ENCODE data around the gene POU3F2. TPM values are rescaled to one million over a fixed set of nuclear protein-coding genes. Genes with fewer than 3 reads are reported as not detected.

The POU3F2 gene
- total RNA-seq, 1 donor from 2014 or later, result not detected

- no peak for DNase-seq (ENCODE audit: low read depth)
- Histone ChIP-seq H3K27me3 (ENCODE audit: control insufficient read depth, insufficient read depth, low read length) (peaks cover 41% of the 10 kb centered on the region), H3K36me3 (ENCODE audit: control insufficient read depth, insufficient read depth, low read length) (no peaks in the 10 kb centered on the region), H3K4me3 (ENCODE audit: low read depth, low read length) (no peak overlapping the region)
- no peak for TF ChIP-seq CTCF (IDR thresholded peaks at IDR 0.05; ENCODE audit: insufficient read depth, low read length, poor library complexity, severe bottlenecking)
Observed at GRCh38 chr6:98848539-98849242, 14.3 kb downstream of the POU3F2 start.

GRCh38 chr6:98864497-98864896, 30.1 kb downstream of the POU3F2 start:
- TF ChIP-seq CTCF (IDR thresholded peaks at IDR 0.05; ENCODE audit: insufficient read depth, low read length, poor library complexity, severe bottlenecking), result no peak
- no peak for DNase-seq (ENCODE audit: low read depth)
- H3K27me3 ChIP-seq (ENCODE audit: control insufficient read depth, insufficient read depth, low read length), result no peaks in the 10 kb centered on the region
- H3K4me3 ChIP-seq (ENCODE audit: low read depth, low read length), result no peak overlapping the region
- H3K36me3 ChIP-seq (ENCODE audit: control insufficient read depth, insufficient read depth, low read length), result no peaks in the 10 kb centered on the region

- H3K27me3 ChIP-seq (ENCODE audit: control insufficient read depth, insufficient read depth, low read length), result no peaks in the 10 kb centered on the region
- no peak for DNase-seq (ENCODE audit: low read depth)
- no peak for TF ChIP-seq CTCF (IDR thresholded peaks at IDR 0.05; ENCODE audit: insufficient read depth, low read length, poor library complexity, severe bottlenecking)
- H3K4me3 ChIP-seq (ENCODE audit: low read depth, low read length), result no peak overlapping the region
- no peaks in the 10 kb centered on the region for H3K36me3 ChIP-seq (ENCODE audit: control insufficient read depth, insufficient read depth, low read length)
Observed at GRCh38 chr6:98871057-98871456, 36.7 kb downstream of the POU3F2 start.

GRCh38 chr6:98871821-98872220, 37.4 kb downstream of the POU3F2 start:
- H3K27me3 ChIP-seq (ENCODE audit: control insufficient read depth, insufficient read depth, low read length), result no peaks in the 10 kb centered on the region
- H3K36me3 ChIP-seq (ENCODE audit: control insufficient read depth, insufficient read depth, low read length), result no peaks in the 10 kb centered on the region
- DNase-seq (ENCODE audit: low read depth), result no peak
- no peak overlapping the region for H3K4me3 ChIP-seq (ENCODE audit: low read depth, low read length)
- no peak for TF ChIP-seq CTCF (IDR thresholded peaks at IDR 0.05; ENCODE audit: insufficient read depth, low read length, poor library complexity, severe bottlenecking)

- Histone ChIP-seq H3K27me3 (ENCODE audit: control insufficient read depth, insufficient read depth, low read length) (no peaks in the 10 kb centered on the region), H3K36me3 (ENCODE audit: control insufficient read depth, insufficient read depth, low read length) (no peaks in the 10 kb centered on the region), H3K4me3 (ENCODE audit: low read depth, low read length) (no peak overlapping the region)
- no peak for TF ChIP-seq CTCF (IDR thresholded peaks at IDR 0.05; ENCODE audit: insufficient read depth, low read length, poor library complexity, severe bottlenecking)
- DNase-seq (ENCODE audit: low read depth), result no peak
Observed at GRCh38 chr6:98875375-98875774, 41.0 kb downstream of the POU3F2 start.

- no peaks in the 10 kb centered on the region for H3K36me3 ChIP-seq (ENCODE audit: control insufficient read depth, insufficient read depth, low read length)
- H3K4me3 ChIP-seq (ENCODE audit: low read depth, low read length), result no peak overlapping the region
- no peak for TF ChIP-seq CTCF (IDR thresholded peaks at IDR 0.05; ENCODE audit: insufficient read depth, low read length, poor library complexity, severe bottlenecking)
- H3K27me3 ChIP-seq (ENCODE audit: control insufficient read depth, insufficient read depth, low read length), result no peaks in the 10 kb centered on the region
- DNase-seq (ENCODE audit: low read depth), result no peak
Observed at GRCh38 chr6:98877250-98877649, 42.9 kb downstream of the POU3F2 start.

All from kidney epithelial cell (primary cell).